Measurements from ENCODE around the gene CFAP100.

- TF ChIP-seq CTCF (IDR thresholded peaks at IDR 0.05; ENCODE audit: low read depth, low read length) (no peak), EZH2phosphoT487 (IDR thresholded peaks at IDR 0.05; ENCODE audit: low read depth) (no peak)
Observed at GRCh38 chr3:126422571-126423091, 27.9 kb downstream of the CFAP100 start.
